HTERT RPE-1 (cell line): Measurements from ENCODE around the gene ZDHHC21.

Source experiments
- in situ Hi-C: fragments of 300-500 bp; cut with MboI; formaldehyde crosslinking; loops from 4 replicates; pipeline ENCODE4 v1.14.3; 2020; ENCODE audit warnings: low sequenced_read_pairs

The ZDHHC21 gene, protein sequence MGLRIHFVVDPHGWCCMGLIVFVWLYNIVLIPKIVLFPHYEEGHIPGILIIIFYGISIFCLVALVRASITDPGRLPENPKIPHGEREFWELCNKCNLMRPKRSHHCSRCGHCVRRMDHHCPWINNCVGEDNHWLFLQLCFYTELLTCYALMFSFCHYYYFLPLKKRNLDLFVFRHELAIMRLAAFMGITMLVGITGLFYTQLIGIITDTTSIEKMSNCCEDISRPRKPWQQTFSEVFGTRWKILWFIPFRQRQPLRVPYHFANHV

DNA sequence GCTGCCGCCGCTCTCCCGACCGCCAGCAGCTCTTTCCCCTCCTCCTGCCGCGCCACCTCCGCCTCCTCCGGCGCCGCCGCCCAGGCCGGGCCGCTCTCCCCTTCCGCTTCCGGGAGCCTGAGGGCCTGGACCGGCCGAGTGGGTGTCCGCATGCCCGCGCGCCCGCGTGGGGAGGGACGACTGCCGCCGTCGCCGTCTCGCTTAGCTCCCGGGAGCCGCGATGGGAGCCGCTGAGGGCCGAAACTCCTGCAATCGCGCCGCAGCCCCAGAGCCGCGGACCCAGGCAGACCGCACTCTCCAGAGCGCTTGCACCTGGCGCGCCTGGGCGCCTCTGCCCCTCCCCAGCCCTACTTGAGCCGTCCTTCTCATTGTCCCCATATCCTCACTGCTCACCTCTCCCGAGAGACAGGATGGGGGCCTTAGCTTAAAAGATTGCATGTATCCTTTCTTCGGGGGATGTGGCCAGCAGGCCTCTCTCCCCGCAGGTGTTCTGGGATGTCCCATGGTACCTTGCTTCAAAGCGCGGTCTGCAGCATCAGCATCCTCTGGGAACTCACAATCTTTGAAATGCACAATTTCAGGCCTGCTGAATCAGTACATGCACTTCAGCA is at the start of gene ZDHHC21:
Gene ZDHHC21 (minus strand): TSS at position 182 of the 611 bp plus-strand sequence. CDS start 19,092 bp downstream, outside the sequence.
- in situ Hi-C loops, result no loop called here

DNA sequence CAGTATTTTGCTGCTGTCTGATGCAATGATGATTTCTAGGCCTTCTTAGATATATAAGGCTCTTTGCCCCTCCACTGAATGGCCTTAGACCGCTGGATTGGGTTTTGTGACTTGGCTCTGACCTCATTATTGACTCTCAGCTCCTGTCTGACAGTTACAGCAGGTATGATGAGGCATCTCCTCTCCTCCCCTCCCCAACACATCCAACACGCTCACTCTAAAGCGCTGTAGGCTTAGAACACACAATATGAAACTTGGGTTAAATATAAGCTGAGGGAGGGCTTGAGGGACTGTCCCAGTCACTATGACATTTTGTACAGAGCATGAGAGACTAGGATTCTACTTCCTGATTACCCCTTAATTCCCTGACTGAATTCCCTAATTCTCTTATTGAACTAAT is 48.1 kb upstream of the ZDHHC21 start:
- in situ Hi-C loops, result no loop called here

DNA sequence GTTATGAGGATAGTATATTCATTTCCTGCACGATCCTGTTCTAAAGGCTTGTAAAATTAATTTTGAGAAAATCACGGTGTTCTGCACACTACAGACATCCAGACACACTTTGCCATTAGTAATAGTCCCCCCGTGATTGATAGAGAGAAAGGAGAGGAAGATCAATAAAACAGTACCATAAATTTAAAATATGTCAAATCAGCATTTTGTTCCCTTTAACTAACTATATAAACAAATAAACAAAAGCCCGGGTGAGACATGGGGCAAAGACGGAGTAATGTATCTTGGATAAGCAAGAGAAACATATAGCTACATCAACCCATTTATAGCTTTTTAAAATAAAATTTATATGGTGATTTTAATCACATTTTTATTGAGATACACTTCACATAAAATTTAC is 39.9 kb upstream of the ZDHHC21 start:
- in situ Hi-C loops, result no loop called here

DNA sequence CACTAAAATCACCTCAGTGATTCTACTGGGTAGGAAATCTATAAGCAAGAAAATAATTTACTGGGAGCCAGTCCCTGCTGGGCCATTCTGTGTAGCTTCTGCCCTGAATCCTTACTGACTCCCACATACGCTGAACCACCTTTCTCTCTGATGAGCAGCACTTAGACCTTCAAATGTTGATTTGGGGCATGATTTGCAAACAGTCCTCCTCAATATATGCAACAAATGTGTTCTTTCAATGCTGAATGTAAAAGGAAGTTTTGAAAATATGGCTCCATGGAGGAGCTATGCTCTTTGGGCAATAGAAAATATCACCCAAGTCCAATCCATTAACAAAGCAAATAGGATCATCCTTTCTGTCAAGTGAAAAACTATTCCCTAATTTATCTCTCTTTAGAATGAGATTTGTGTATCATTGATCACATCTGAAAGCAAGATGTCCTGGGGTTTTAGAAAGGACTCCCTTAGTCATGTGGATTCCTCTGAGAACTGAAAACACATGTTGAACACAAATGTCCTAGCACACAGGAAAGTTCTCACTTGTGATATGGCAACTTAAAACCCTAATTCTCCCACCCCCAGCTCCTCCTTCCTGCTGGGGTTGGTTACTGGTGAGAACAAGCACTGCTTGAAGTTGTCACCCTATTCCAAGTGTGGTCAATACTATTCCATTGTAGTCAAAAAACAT is 38.2 kb upstream of the ZDHHC21 start:
- in situ Hi-C loops, result no loop called here

DNA sequence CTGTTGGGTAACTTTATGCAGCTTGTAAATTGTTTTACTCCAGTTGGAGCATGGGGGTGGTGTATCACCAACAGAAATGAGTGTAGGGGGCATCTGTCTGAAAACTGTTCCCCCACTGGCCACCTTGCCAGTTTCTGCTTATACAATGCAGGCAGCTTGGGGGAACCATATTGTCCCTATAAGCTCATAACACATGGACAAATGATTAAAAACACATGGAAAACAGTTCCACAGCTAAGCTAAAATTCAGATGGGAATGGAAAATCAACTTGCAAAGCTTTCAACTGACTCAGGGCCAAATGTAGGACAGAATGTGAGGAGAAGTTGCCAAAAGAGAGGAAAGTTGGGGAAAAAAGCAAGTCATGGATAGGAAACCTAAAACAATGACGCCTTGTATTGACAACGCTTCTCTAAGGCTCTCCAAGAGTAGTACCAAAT is 37.2 kb upstream of the ZDHHC21 start:
- in situ Hi-C loops, result no loop called here

DNA sequence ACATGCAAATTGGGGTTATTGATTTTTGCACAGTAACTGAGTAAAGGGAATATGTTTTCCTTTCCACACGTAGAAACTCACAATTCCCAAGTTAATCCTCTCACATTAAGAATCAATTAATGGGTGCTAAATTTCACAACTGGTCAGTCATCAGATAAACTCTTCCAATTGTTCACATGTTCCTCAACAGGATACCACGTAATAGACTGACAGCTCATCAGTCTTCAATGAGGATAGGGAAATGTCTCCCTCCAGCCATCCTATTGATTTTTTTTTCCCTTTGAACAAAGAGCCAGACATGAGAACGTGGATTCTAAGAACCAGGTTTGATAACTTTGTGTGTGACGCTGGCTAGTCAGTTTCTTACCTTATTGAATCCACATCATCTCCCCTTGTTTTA is 30.1 kb upstream of the ZDHHC21 start:
- in situ Hi-C loops, result no loop called here

DNA sequence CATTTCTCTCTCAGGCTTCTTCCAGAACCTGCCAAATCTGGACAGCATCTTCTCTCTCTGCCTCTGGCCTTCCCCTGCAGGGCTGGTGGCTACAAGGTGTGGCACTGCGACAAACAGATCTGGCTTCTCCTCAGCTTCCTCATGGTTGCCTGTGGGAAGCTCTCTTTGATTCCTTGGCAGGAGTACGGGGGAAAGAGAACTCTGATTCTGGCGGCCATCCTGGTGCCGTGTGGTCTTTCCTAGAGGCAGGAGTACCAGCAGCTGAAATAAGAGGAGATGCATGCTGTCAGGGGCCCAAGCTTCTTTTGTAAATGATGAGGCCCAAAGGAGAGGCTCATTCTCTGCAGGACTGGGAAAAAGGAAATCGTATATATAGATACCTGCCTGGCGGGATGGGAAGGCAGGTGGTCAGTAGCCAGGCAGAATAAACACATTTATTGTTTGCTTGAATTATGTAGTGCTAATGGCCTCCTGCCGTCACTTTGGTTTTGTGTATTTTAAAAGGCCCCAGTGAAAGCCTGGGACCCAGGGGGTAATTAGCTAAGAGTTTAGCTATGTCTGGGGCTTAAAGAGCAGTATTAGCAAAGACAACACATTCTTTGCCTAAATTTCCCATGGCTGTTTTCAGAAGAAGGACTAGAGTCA is 29.3 kb upstream of the ZDHHC21 start, which contains the start of gene CER1:
Gene CER1 (minus strand): TSS at position 343 of the 645 bp plus-strand sequence. CDS start 61 bp downstream, at position 282.
- in situ Hi-C loops, result no loop called here

DNA sequence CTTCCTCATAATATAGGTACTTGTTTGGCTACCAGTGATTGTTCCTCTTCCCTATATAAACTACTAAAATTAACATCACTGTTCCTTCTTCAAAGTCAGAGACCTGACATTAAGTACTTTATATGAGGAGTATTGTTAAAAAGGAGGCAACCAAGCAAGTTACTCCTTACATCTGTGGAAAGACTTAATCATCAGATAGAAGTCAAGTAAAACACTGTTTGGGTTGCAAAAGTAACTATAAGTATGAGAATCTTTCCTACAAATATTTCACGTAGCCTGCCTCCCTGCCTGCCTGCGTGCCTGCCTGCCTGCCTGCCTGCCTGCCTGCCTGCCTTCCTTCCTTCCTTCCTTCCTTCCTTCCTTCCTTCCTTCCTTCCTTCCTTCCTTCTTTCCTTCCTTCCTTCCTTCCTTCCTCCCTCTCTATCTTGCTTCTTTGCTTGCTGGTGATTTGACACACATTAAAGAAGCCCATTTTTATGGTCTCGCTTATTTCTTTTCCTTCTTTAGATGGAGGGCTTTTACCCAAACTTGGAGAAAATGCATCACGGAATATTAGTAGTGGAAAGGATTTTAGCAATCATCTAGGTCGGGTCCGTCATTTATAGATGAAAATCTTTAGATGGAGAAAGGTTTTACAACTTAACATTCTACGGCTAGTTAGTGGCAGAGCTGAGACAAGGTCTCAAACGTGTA is 26.1 kb upstream of the ZDHHC21 start:
- in situ Hi-C loops, result no loop called here

DNA sequence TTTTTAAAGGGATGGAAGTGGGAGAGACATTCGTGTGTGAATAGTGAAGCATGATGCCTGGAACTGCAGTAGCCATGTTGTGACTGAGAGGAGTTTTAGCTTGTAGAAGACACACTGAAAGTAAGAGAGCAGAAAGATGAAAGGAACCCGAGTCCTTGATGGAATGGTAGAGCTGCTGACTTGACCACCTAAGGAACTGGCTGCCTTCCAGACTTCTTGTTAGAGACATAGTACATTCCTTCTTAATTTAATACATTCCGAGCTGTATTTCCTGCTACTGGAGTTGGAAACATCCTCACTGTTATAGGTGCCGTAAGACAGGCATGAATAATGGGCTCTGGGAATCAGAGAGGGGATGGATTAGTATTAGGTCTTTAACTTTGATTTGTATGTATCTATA is 21.9 kb upstream of the ZDHHC21 start:
- in situ Hi-C loops, result no loop called here

DNA sequence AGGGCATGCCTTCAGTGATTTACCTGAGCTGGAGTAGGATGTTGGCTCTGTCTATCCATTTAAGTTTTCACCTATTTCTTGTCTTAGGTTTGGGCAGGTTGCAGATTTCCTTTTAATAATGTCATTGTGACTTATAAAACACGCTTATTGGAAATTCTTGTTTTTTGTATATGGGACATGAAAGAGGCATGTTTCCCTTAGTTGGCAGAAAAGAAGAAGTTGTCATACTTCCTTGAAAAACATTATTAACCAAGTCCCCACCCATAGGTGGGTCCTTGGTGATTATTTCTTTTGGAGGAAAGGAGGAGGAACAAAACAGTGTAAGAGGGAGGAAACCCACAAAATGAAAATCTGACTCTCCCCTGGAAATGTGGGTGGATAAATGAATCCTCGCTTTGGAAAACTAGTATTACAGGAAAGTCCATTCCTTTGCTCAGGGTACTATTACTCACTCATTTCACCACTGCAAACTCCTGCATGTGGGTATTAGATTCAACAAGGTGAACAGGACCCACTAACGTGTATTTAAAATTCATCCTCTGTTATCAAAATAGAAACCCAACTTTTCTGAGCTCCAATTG is 20.0 kb upstream of the ZDHHC21 start:
- in situ Hi-C loops, result no loop called here

DNA sequence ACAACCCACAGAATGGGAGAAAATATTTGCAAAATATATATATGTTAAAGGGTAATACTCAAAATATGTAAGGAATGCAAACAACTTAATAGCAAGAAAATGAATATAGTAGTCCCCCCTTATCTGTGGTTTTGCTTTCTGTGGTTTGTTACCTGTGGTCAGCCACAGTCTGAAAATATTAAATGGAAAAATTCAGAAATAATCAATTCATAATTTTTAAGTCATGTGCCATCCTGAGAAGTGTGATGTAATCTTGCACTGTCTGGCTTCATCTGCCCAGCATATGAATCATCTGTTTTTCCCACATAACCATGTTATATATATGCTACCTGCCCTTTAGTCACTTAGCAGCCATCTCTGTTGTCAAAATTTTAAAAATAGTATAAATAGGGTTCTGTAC is 17.6 kb upstream of the ZDHHC21 start:
- in situ Hi-C loops, result no loop called here

DNA sequence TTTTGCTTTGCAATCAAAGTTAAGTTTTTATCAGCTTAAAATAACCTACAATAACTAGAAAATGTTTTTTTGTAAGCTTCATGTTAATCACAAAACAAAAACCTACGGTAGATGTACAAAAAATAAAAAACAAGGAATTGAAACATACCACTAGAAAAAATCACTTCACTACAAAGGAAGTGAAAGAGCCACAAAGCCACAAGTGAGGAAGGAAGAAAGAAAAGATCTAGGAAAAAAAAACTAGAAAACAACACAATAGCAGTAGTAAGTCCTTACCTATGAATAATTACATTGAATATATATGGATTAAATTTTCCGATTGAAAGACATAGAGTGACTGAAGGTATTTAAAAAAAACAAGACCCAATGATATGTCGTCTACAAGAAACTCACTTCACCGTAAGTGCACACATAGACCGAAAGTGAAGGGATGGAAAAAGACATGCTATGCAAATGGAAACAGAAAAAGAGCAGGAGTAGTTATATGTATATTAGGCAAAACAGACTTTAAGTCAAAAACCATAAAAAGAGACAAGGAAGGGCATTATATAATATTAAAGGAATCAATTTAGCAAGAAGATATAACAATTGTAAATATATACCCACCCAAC is 13.4 kb upstream of the ZDHHC21 start:
- in situ Hi-C loops, result no loop called here

DNA sequence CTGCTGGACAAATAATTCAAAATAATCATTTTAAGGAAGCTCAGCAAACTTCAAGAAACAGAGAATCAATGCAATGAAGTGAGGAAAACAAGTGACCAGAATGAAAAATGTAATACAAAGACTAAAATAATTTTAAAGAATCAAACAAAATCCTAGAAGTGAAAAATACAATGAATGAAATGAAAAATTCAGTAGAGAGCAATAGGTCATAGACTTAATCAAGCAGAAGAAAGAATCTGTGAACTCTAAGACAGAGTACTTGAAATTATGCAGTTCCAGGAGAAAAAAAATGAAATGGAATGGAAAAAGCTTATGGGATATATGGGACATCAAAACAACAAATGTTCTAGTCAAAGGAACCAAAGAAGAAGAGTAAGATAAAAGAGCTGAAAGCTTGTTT is 11.8 kb upstream of the ZDHHC21 start:
- in situ Hi-C loops, result no loop called here

DNA sequence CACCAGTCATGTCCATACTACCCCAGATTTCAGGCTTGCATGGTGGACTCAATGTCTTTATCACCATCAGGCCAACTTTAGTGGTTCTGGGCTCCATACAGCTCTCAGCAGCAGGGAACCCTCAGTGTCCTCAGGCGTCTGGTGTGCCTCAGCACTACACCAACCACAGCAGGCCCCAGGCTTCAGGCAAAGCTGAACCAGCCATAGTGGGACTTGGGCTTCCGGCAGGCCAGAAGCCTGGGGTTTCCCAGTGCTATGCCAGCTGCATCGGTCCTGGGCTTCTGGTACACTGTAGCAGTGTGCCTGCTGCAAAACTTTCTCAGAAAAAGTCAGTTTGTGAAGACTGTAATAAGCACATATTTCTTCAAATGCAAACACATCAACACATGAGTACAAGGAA is 11.0 kb upstream of the ZDHHC21 start:
- in situ Hi-C loops, result no loop called here

DNA sequence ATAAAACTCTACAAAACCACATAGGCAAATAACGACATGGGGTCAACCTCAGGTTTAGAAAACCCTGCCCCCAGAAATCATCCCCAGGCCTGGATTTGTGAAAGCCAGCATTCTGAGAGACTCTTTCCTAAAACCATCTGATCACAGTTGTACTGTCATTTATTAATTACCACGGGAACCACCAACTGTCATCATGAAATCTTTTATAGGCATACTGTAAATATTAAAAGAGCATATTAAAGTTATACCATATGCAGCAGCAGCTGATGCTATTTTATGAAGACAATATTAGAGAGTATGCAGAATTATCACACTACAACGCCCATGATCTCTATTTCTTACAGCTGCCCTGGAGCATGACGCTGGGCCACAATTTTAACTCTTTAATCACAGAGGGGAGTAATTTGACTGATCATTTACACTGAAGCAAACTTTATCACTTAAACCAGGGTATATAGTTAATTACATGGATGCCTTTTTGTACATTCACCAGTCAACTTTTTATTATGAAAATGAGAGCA is 9.0 kb upstream of the ZDHHC21 start:
- in situ Hi-C loops, result no loop called here

DNA sequence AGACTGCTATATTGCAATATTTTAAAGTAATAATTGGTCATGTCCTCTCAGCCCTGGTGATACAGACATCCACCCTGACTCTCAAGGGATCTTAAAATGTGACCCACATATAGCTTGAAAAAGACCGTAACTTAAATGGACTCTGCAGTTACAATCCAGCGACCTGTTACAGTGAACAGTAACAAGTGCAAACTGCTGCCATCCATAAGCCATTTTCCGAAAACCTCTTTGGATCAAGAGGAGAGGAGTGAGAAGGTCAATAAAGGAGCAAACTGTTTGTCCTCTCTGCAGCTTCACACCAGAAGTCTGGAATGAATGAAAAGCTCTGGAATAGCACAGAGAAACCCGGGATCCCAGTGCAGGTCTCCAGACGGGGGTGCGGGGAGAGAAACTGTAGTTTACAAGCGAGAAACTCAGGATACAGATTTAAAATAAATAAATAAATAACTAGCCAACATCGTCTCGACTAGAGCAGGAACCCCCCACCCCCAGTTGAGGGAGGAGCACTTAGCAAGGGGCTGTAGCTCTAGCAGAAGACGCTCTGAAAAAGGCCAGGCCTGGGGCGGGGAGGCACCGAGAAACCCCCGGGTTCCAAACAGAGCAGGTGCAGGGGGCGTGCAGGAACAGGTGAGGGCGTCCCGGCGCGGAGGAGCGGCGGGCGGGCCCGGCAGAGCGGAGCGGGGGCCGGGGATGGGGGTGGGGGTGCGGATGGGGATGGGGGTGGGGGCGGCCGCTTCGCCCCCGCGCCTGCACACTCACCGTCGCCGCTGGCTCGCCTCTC is 572 bp downstream of the ZDHHC21 start:
- in situ Hi-C loops, result no loop called here

DNA sequence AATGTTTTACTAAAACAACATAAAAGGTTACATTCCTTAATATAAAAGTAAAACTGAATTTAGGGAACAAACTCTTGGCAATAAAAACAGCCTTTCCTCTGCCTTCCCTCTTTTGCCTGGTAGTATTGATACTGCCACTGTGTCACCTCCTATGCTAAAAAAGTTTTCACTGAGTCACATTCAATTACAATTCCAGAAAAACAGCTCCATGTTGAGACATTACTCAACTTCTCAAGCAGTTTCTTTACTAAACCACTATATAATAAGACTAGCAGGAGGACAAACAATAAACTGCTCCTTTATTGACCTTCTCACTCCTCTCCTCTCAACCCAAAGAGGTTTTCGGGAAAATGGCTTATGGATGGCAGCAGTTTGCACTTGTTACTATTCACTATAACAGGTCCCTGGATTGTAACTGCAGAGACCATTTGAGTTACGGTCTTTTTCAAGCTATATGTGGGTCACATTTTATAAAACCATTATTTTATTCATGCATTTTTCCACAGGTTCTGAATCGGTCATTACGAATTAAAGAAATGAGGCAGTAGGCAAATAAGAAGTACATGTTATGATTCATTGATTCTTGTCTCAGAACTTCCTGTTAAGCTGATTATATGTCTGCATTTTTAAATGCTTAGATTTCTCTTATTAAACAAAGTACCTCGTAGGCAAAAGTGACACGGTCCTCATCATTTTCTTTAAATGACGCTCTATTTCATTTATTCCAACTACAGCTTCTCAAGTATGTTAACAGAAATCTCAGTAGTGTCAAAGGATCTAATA is 2.1 kb downstream of the ZDHHC21 start:
- in situ Hi-C loops, result no loop called here

DNA sequence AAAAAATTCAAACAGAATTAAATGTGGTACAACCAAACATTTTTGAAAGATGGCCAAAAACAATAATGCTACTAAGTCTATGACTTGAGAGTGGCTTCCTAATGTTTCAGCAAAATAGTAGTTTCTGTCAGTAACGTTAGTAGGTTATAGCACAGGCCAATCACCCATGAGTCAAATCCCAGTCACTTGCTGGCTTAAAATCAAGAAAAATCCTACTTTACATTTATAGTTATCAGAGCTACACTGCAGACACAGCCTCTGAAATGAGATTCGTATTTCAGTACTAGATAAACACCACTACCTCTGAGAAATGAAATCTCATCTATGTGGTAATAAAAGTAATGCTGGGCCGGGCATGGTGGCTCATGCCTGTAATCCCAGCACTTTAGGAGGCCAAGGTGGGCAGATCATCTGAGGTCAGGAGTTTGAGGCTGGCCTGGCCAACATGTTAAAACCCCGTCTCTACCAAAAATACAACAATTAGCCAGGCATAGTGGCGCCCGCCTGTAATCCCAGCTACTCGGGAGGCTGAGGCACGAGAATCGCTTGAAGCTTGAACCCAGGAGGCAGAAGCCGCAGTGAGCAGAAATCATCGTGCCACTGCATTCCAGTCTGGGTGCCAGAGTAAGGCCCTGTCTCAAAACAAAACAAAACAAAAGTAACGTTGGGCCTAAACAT is 6.1 kb downstream of the ZDHHC21 start:
- in situ Hi-C loops, result no loop called here
